Stomach (tissue), 19 donors: ENCODE results near the gene CD40. TPM values are rescaled to one million over a fixed set of nuclear protein-coding genes. Genes with fewer than 3 reads are reported as not detected.

Experiments
- DNase-seq, 2 donors: peaks; one replicate each; pipeline versions ENCODE4 v3.0.0 to v3.0.0-alpha.2; 2013 to 2019
- H3K27ac ChIP-seq, 5 donors: fragments of 200-600 bp in 4 of 5; sonication (generic) in 4 of 5; one replicate each; pipeline ENCODE4 v1.5.1; 2013 to 2019; ENCODE audit warnings: mild to moderate bottlenecking in 1 of 5, moderate library complexity in 1 of 5
- H3K27me3 ChIP-seq, 3 donors: fragments of 200-600 bp; sonication (generic); one replicate each; pipeline ENCODE4 v1.5.1; 2017 to 2019; ENCODE audit warnings: mixed run types in 1 of 3
- H3K36me3 ChIP-seq, 4 donors: fragments of 200-600 bp; sonication (generic); 1 replicate in 3 of 4; 2 replicates in 1 of 4; pipeline ENCODE4 v1.5.1; 2016 to 2019
- H3K4me1 ChIP-seq, 4 donors: fragments of 200-600 bp; sonication (generic); one replicate each; pipeline ENCODE4 v1.5.1; 2016 to 2019
- H3K4me3 ChIP-seq, 4 donors: fragments of 200-600 bp; sonication (generic) in 3 of 4; one replicate each; pipeline ENCODE4 v1.5.1; 2016 to 2019; ENCODE audit warnings: mild to moderate bottlenecking in 1 of 4
- H3K9me3 ChIP-seq, 4 donors: fragments of 200-600 bp; sonication (generic); one replicate each; pipeline ENCODE4 v1.5.1; 2016 to 2019
- EP300 ChIP-seq: sonication (generic); formaldehyde crosslinking; IDR thresholded peaks from one replicate; pipeline ENCODE4 v1.6.1; 2017; ENCODE audit warnings: antibody characterized with exemption
- POLR2A ChIP-seq, 4 donors: fragments of 450-650 bp; IDR thresholded peaks; one replicate each; pipeline ENCODE4 v1.6.1; 2016; ENCODE audit warnings: antibody characterized with exemption in 4 of 4, control low read depth in 2 of 4, mild to moderate bottlenecking in 1 of 4, moderate library complexity in 1 of 4
- POLR2AphosphoS5 ChIP-seq, 3 donors: sonication (generic); formaldehyde crosslinking; IDR thresholded peaks; one replicate each; pipeline ENCODE4 v1.6.1; 2016; ENCODE audit warnings: antibody characterized with exemption in 3 of 3
- whole genome bisulfite sequencing, 5 donors: extraction: QIAGEN DNeasy Blood & Tissue Kit in 3 of 5; methylation state at CpG; one replicate each; pipeline versions ENCODE4 v1.1.5 to v1.1.7; 2013 to 2018; 5-methylcytosine and 5-hydroxymethylcytosine counted together
- intact Hi-C: fragments of 100-400 bp; cut with DNase I; formaldehyde crosslinking; loops from one replicate; pipeline ENCODE4 v1.15.1; 2023; ENCODE audit warnings: low total_unique reads
- long read RNA-seq, 10 donors: transcript quantifications; one replicate each; lab custom pipeline, GENCODE V29; 2026
- polyA plus RNA-seq, 3 donors: library from polyadenylated mRNA; stranded (reverse); fragments of 200-250 nt; gene quantifications; one replicate each; pipeline ENCODE4 v1.2.3, GENCODE V29; 2013
- total RNA-seq, 5 donors: library from RNA; depleted of rRNA; stranded (reverse); fragments of >200 nt; gene quantifications; one replicate each; pipeline versions ENCODE4 v1.1.0 to v1.2.3, GENCODE V29; 2014 to 2016
- TF ChIP-seq, protein P1 (sequence below), 7 experiments: fragments of 450-650 bp in 4 of 7; fragments of 200-600 bp in 3 of 7; sonication (generic) in 3 of 7; IDR thresholded peaks; one replicate each; pipeline ENCODE4 v1.5.1; 2016 to 2019; ENCODE audit warnings: antibody characterized with exemption in 7 of 7, control low read depth in 2 of 7, mild to moderate bottlenecking in 1 of 7
- donor health status: healthy with polysubstance abuse.
- donor health status: Bipolar disorder and iron deficiency.
- donor health status: healthy.

CD40 gene
- total RNA-seq = 10 to 100 TPM in 1 of 5 donors, 1 to 10 TPM in 3, not detected in 1; 2.8 to 18.7 (median 4.4) TPM
- polyA plus RNA-seq = 10 to 100 TPM in 1 of 3 donors, 1 to 10 TPM in 2; 5.2 to 19.9 (median 8.4) TPM
- long read RNA-seq, donor 1 = 0 reads
- long read RNA-seq, donor 2 = 0 reads
- long read RNA-seq, donor 3, partial matches to known transcripts = 0 of 2 reads
- long read RNA-seq, donor 3, other reads (novel, unspliced or antisense) = 0 of 2 reads
- long read RNA-seq, donor 4 = 0 reads
- long read RNA-seq, donor 5, partial matches to known transcripts = 0 of 1 reads
- long read RNA-seq, donor 5, other reads (novel, unspliced or antisense) = 0 of 1 reads
- long read RNA-seq, donor 6, partial matches to known transcripts = 0 of 3 reads
- long read RNA-seq, donor 6, other reads (novel, unspliced or antisense) = 0 of 3 reads
- long read RNA-seq, donor 7 = 0 reads
- long read RNA-seq, donor 8, partial matches to known transcripts = 0 of 1 reads
- long read RNA-seq, donor 8, other reads (novel, unspliced or antisense) = 0 of 1 reads
- long read RNA-seq, donor 9 = 0 reads
- long read RNA-seq, donor 10, partial matches to known transcripts = 0 of 1 reads
- long read RNA-seq, donor 10, other reads (novel, unspliced or antisense) = 0 of 1 reads

- Histone ChIP-seq H3K9me3 (no peaks in the 10 kb centered on the region), H3K27me3 (no peaks in the 10 kb centered on the region), H3K36me3 (peaks cover 6 to 10% (median 9%) of the 10 kb centered on the region in 4 donors), H3K4me3 (peak within 1 kb of the TSS; percentile 50 to 58 (median 56)), H3K4me1 (peaks cover 0 to 50% (median 36%) of the 10 kb centered on the region in 4 donors), H3K27ac (peak within 1 kb of the TSS; percentile 79 to 88 (median 80))
- intact Hi-C loops = no loop called here
- WGBS, 5 donors = 6 to 19% (median 10%) methylated on average over 33 to 40 of the region's 40 CpGs
- TF ChIP-seq POLR2AphosphoS5 (IDR thresholded peaks at IDR 0.05) (peak in 2 of 3 donors; percentile 40 to 42), EP300 (no peak)
- DNase-seq = peak; percentile 72 to 86
These were observed at the start of gene CD40 for GRCh38 chr20:46117704-46118467. TSS of gene CD40 (plus strand) at chr20:46118314. CDS start at chr20:46118344, 30 bp downstream.

- no peak overlapping the region for H3K27ac ChIP-seq
- no peaks in the 10 kb centered on the region for H3K9me3 ChIP-seq
- WGBS, 5 donors = 94 to 97% (median 96%) methylated on average over 20 of the region's 20 CpGs
- intact Hi-C loops = no loop called here
- H3K4me1 ChIP-seq = peaks cover 0 to 27% (median 0%) of the 10 kb centered on the region in 4 donors
- no peaks in the 10 kb centered on the region for H3K27me3 ChIP-seq
- H3K36me3 ChIP-seq = peaks cover 55 to 76% (median 73%) of the 10 kb centered on the region in 4 donors
- TF ChIP-seq, protein P1, sequence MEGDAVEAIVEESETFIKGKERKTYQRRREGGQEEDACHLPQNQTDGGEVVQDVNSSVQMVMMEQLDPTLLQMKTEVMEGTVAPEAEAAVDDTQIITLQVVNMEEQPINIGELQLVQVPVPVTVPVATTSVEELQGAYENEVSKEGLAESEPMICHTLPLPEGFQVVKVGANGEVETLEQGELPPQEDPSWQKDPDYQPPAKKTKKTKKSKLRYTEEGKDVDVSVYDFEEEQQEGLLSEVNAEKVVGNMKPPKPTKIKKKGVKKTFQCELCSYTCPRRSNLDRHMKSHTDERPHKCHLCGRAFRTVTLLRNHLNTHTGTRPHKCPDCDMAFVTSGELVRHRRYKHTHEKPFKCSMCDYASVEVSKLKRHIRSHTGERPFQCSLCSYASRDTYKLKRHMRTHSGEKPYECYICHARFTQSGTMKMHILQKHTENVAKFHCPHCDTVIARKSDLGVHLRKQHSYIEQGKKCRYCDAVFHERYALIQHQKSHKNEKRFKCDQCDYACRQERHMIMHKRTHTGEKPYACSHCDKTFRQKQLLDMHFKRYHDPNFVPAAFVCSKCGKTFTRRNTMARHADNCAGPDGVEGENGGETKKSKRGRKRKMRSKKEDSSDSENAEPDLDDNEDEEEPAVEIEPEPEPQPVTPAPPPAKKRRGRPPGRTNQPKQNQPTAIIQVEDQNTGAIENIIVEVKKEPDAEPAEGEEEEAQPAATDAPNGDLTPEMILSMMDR (IDR thresholded peaks at IDR 0.05) = no peak
- TF ChIP-seq POLR2AphosphoS5 (IDR thresholded peaks at IDR 0.05) = no peak
- no peak for TF ChIP-seq POLR2A (IDR thresholded peaks at IDR 0.05)
- no peak for TF ChIP-seq EP300
- no peak for DNase-seq
- no peak overlapping the region for H3K4me3 ChIP-seq
These were observed 47.8 kb upstream of the CD40 start for GRCh38 chr20:46070215-46070900.

DNA sequence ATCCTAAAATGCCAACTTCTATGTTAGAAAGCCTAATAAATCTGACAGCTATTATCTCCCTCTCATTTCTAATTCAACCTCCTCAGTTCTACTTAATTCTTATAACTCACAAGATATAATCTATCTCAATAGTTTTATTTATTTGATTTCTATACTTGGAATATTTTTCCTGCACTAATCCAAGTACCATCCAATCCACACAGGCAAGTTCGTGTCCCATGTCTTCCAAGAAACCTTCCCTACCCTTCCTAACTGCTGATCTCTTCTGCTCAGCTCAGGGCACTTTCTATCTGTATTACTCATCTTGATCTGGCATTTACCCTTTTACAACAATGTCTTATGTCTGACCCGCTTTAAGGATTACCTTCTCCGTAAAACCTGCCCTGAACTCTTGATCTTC is 46.5 kb upstream of the CD40 start:
- Histone ChIP-seq H3K27me3 (no peaks in the 10 kb centered on the region), H3K4me1 (peaks cover 0 to 27% (median 0%) of the 10 kb centered on the region in 4 donors), H3K27ac (no peak overlapping the region), H3K9me3 (no peaks in the 10 kb centered on the region), H3K4me3 (no peak overlapping the region), H3K36me3 (peaks cover 47 to 72% (median 68%) of the 10 kb centered on the region in 4 donors)
- intact Hi-C loops = no loop called here
- WGBS, 5 donors = 92 to 97% (median 93%) methylated on average over 3 of the region's 3 CpGs
- TF ChIP-seq POLR2AphosphoS5 (IDR thresholded peaks at IDR 0.05) (no peak), POLR2A (IDR thresholded peaks at IDR 0.05) (no peak), EP300 (no peak)
- TF ChIP-seq, protein P1 (IDR thresholded peaks at IDR 0.05) = no peak
- no peak for DNase-seq

GRCh38 chr20:46073024-46073423 is 45.1 kb upstream of the CD40 start:
- Histone ChIP-seq H3K27me3 (no peaks in the 10 kb centered on the region), H3K36me3 (peaks cover 35 to 68% (median 67%) of the 10 kb centered on the region in 4 donors), H3K4me1 (peaks cover 0 to 30% (median under 1%) of the 10 kb centered on the region in 4 donors), H3K9me3 (no peaks in the 10 kb centered on the region), H3K27ac (no peak overlapping the region), H3K4me3 (no peak overlapping the region)
- DNase-seq = no peak
- TF ChIP-seq, protein P1 (IDR thresholded peaks at IDR 0.05) = no peak
- TF ChIP-seq POLR2A (IDR thresholded peaks at IDR 0.05) (no peak), EP300 (no peak), POLR2AphosphoS5 (IDR thresholded peaks at IDR 0.05) (no peak)
- intact Hi-C loops = no loop called here
- WGBS, 5 donors = 88 to 93% (median 92%) methylated on average over 4 of the region's 4 CpGs
